Measurements from ENCODE around the gene TSC22D3. TPM values are rescaled to one million over a fixed set of nuclear protein-coding genes. Genes with fewer than 3 reads are reported as not detected.
A peak's percentile ranks its signal among the peaks of the same experiment; 100 is the strongest.

The TSC22D3 gene
- total RNA-seq, 4 donors from 2014 or later: 1,744 to 2,802 (median 2,261) TPM

GRCh38 chrX:107776649-107777535, 1.3 kb upstream of the TSC22D3 start:
- Histone ChIP-seq H3K9me3 (no peaks in the 10 kb centered on the region), H3K36me3 (peaks cover 0 to 3% (median 0%) of the 10 kb centered on the region in 3 donors), H3K4me1 (peaks cover 0 to 12% (median 0%) of the 10 kb centered on the region in 4 donors), H3K27me3 (peaks cover 0 to 21% of the 10 kb centered on the region in 2 donors), H3K27ac (peak overlapping the region; percentile 80 to 96 (median 88)), H3K4me3 (peak overlapping the region; percentile 48 to 69 (median 54))
- peak; percentile 75 to 85 for DNase-seq (ENCODE audit: low spot score in 2 of 2)
- 4 to 17% methylated on average over 20 of the region's 20 CpGs for WGBS, 2 donors
- TF ChIP-seq POLR2A (IDR thresholded peaks at IDR 0.05) (peak in 1 of 2 donors; percentile 31), EP300 (IDR thresholded peaks at IDR 0.05) (peak in 1 of 2 donors; percentile 64)
- TF ChIP-seq, protein P1, sequence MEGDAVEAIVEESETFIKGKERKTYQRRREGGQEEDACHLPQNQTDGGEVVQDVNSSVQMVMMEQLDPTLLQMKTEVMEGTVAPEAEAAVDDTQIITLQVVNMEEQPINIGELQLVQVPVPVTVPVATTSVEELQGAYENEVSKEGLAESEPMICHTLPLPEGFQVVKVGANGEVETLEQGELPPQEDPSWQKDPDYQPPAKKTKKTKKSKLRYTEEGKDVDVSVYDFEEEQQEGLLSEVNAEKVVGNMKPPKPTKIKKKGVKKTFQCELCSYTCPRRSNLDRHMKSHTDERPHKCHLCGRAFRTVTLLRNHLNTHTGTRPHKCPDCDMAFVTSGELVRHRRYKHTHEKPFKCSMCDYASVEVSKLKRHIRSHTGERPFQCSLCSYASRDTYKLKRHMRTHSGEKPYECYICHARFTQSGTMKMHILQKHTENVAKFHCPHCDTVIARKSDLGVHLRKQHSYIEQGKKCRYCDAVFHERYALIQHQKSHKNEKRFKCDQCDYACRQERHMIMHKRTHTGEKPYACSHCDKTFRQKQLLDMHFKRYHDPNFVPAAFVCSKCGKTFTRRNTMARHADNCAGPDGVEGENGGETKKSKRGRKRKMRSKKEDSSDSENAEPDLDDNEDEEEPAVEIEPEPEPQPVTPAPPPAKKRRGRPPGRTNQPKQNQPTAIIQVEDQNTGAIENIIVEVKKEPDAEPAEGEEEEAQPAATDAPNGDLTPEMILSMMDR (IDR thresholded peaks at IDR 0.05): peak; percentile 54 to 90 (median 72)

- TF ChIP-seq, protein P1 (IDR thresholded peaks at IDR 0.05): no peak
- TF ChIP-seq POLR2A (IDR thresholded peaks at IDR 0.05) (no peak), EP300 (IDR thresholded peaks at IDR 0.05) (peak in 1 of 2 donors; percentile 29)
- Histone ChIP-seq H3K9me3 (no peaks in the 10 kb centered on the region), H3K4me3 (peak overlapping the region; percentile 48 to 69 (median 54)), H3K27ac (peak overlapping the region; percentile 80 to 96 (median 88)), H3K27me3 (peaks cover 0 to 27% of the 10 kb centered on the region in 2 donors), H3K36me3 (peaks cover 0 to 6% (median 0%) of the 10 kb centered on the region in 3 donors), H3K4me1 (peaks cover 0 to 12% (median 0%) of the 10 kb centered on the region in 4 donors)
- DNase-seq (ENCODE audit: low spot score in 2 of 2): no peak
- WGBS, 2 donors: 45% methylated on average over 33 of the region's 40 CpGs; no CpG with 5 or more reads in 1 of the 2 donors
These were observed 420 bp downstream of the TSC22D3 start for GRCh38 chrX:107775000-107775733.

DNA sequence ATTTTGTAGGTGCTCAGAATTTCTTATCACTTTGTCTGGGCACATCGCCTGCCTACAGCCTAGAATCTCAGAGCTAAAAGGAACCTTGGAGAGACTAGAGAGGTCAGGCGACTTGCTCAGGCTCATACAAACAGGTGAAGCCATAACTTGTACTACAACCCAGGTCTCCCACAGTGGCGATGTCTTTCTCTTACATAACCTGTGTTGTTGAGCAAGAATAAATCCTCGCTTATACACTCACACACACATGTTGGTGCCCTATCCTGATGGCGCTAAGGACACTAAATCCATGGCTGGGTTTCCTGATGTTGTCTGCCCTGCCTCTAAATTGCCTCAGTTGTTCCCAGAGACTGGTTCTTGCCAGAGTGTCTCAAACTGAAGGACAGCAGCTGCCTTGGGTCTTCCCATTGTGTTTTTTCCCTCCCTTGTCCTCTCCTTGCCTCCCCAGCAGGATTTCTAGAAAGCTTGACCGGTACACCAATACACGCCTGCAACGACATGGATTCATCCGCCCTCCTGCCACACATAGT, 1.6 kb downstream of the TSC22D3 start:
- WGBS, 2 donors: 74 to 79% methylated on average over 7 to 9 of the region's 9 CpGs
- H3K27ac ChIP-seq: peak overlapping the region; percentile 80 to 96 (median 88)
- peak overlapping the region; percentile 48 to 69 (median 54) for H3K4me3 ChIP-seq
- peaks cover 0 to 6% (median 0%) of the 10 kb centered on the region in 3 donors for H3K36me3 ChIP-seq
- H3K27me3 ChIP-seq: peaks cover 0 to 27% of the 10 kb centered on the region in 2 donors
- peaks cover 0 to 12% (median 0%) of the 10 kb centered on the region in 4 donors for H3K4me1 ChIP-seq
- TF ChIP-seq EP300 (IDR thresholded peaks at IDR 0.05) (no peak), POLR2A (IDR thresholded peaks at IDR 0.05) (no peak)
- TF ChIP-seq, protein P1 (IDR thresholded peaks at IDR 0.05): no peak
- H3K9me3 ChIP-seq: no peaks in the 10 kb centered on the region
- no peak for DNase-seq (ENCODE audit: low spot score in 2 of 2)

- DNase-seq (ENCODE audit: low spot score in 2 of 2): no peak
- Histone ChIP-seq H3K27me3 (peaks cover 0 to 27% of the 10 kb centered on the region in 2 donors), H3K4me1 (peaks cover 0 to 15% (median 0%) of the 10 kb centered on the region in 4 donors), H3K36me3 (peaks cover 0 to 6% (median 0%) of the 10 kb centered on the region in 3 donors), H3K4me3 (peak overlapping the region in 3 of 4 donors; percentile 48 to 69 (median 48)), H3K27ac (peak overlapping the region in 2 of 4 donors; percentile 93 to 96), H3K9me3 (no peaks in the 10 kb centered on the region)
- TF ChIP-seq POLR2A (IDR thresholded peaks at IDR 0.05) (no peak), EP300 (IDR thresholded peaks at IDR 0.05) (no peak)
- TF ChIP-seq, protein P1 (IDR thresholded peaks at IDR 0.05): no peak
- 54 to 57% methylated on average over 8 of the region's 8 CpGs for WGBS, 2 donors
These were observed 2.4 kb downstream of the TSC22D3 start for GRCh38 chrX:107773206-107773605.

Measured in tibial nerve (tissue), 4 donors.